ENCODE measurements around the gene LRRC73. TPM values are rescaled to one million over a fixed set of nuclear protein-coding genes. Genes with fewer than 3 reads are reported as not detected.
A peak's percentile ranks its signal among the peaks of the same experiment; 100 is the strongest.

LRRC73 gene
- total and polyA plus RNA-seq, 9 of the 15 experiments (the other 6 are each of a cell fraction or from before 2014, with no cell fraction given): 0.07 to 0.55 (median 0.16) TPM; not detected in 3

GRCh38 chr6:43506667-43507471 is 3.3 kb downstream of the LRRC73 start (continued):
- TF ChIP-seq, protein P1, sequence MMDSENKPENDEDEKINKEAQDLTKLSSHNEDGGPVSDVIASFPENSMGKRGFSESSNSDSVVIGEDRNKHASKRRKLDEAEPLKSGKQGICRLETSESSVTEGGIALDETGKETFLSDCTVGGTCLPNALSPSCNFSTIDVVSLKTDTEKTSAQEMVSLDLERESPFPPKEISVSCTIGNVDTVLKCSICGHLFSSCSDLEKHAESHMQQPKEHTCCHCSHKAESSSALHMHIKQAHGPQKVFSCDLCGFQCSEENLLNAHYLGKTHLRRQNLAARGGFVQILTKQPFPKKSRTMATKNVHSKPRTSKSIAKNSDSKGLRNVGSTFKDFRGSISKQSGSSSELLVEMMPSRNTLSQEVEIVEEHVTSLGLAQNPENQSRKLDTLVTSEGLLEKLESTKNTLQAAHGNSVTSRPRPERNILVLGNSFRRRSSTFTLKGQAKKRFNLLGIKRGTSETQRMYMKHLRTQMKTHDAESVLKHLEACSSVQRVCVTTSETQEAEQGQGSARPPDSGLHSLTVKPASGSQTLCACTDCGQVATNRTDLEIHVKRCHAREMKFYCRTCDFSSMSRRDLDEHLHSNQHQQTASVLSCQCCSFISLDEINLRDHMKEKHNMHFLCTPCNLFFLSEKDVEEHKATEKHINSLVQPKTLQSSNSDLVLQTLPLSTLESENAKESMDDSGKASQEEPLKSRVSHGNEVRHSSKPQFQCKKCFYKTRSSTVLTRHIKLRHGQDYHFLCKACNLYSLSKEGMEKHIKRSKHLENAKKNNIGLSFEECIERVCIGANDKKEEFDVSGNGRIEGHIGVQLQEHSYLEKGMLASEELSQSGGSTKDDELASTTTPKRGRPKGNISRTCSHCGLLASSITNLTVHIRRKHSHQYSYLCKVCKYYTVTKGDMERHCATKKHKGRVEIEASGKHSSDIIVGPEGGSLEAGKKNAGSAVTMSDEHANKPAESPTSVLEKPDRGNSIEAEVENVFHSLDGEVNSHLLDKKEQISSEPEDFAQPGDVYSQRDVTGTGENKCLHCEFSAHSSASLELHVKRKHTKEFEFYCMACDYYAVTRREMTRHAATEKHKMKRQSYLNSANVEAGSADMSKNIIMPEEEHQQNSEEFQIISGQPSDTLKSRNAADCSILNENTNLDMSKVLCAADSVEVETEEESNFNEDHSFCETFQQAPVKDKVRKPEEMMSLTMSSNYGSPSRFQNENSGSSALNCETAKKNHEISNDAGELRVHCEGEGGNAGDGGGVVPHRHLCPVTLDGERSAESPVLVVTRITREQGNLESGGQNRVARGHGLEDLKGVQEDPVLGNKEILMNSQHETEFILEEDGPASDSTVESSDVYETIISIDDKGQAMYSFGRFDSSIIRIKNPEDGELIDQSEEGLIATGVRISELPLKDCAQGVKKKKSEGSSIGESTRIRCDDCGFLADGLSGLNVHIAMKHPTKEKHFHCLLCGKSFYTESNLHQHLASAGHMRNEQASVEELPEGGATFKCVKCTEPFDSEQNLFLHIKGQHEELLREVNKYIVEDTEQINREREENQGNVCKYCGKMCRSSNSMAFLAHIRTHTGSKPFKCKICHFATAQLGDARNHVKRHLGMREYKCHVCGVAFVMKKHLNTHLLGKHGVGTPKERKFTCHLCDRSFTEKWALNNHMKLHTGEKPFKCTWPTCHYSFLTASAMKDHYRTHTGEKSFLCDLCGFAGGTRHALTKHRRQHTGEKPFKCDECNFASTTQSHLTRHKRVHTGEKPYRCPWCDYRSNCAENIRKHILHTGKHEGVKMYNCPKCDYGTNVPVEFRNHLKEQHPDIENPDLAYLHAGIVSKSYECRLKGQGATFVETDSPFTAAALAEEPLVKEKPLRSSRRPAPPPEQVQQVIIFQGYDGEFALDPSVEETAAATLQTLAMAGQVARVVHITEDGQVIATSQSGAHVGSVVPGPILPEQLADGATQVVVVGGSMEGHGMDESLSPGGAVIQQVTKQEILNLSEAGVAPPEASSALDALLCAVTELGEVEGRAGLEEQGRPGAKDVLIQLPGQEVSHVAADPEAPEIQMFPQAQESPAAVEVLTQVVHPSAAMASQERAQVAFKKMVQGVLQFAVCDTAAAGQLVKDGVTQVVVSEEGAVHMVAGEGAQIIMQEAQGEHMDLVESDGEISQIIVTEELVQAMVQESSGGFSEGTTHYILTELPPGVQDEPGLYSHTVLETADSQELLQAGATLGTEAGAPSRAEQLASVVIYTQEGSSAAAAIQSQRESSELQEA (IDR thresholded peaks at IDR 0.05; ENCODE audit: low read depth): no peak
- TF ChIP-seq EWSR1 (IDR thresholded peaks at IDR 0.05; ENCODE audit: borderline replicate concordance, low read depth, partially characterized antibody) (no peak), VEZF1 (CRISPR knock-in tag; IDR thresholded peaks at IDR 0.05) (no peak), MITF (IDR thresholded peaks at IDR 0.05) (no peak), THRB (CRISPR knock-in tag; conservative IDR thresholded peaks at IDR 0.05) (0 out of 2 replicates have a peak, but pooled peaks have one; percentile 30), ZSCAN32 (CRISPR knock-in tag; IDR thresholded peaks at IDR 0.05) (no peak), ATF3 (IDR thresholded peaks at IDR 0.05) (no peak), ATF3 (CRISPR knock-in tag; conservative IDR thresholded peaks at IDR 0.05) (no peak), POLR2H (tag; IDR thresholded peaks at IDR 0.05; ENCODE audit: low read depth) (no peak), ESRRA (IDR thresholded peaks at IDR 0.05; ENCODE audit: borderline replicate concordance, low read depth) (no peak), ZNF311 (CRISPR knock-in tag; IDR thresholded peaks at IDR 0.05) (no peak)
- TF ChIP-seq, protein P2, sequence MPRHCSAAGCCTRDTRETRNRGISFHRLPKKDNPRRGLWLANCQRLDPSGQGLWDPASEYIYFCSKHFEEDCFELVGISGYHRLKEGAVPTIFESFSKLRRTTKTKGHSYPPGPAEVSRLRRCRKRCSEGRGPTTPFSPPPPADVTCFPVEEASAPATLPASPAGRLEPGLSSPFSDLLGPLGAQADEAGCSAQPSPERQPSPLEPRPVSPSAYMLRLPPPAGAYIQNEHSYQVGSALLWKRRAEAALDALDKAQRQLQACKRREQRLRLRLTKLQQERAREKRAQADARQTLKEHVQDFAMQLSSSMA (CRISPR knock-in tag; IDR thresholded peaks at IDR 0.05): no peak

Data from K562 (cell line).